HTR-8/SVneo (cell line): ENCODE results near the gene SLC35E3.

Experiments
- DNase-seq: peaks from one replicate; pipeline ENCODE4 v3.0.0; 2011; ENCODE audit warnings: low spot score, mixed read lengths; ENCODE audit not compliant: insufficient read length
- FAIRE-seq: peaks from 2 replicates; lab custom pipeline; 2011; peaks lifted over from hg19 to GRCh38; lab: Jason Lieb, UNC

Gene SLC35E3

GRCh38 chr12:68768431-68768939 lies 22.5 kb downstream of the SLC35E3 start:
- DNase-seq (no peak), FAIRE-seq (no peak)

GRCh38 chr12:68769941-68770340 lies 24.0 kb downstream of the SLC35E3 start:
- DNase-seq: no peak
- no peak for FAIRE-seq

- FAIRE-seq (no peak), DNase-seq (no peak)
Measured at GRCh38 chr12:68771223-68771925, 25.4 kb downstream of the SLC35E3 start.

- no peak for DNase-seq
- FAIRE-seq: no peak
Measured at GRCh38 chr12:68772714-68773113, 26.7 kb downstream of the SLC35E3 start.

- DNase-seq (no peak), FAIRE-seq (no peak)
Measured at GRCh38 chr12:68773582-68773981, 27.6 kb downstream of the SLC35E3 start.

- FAIRE-seq: no peak
- DNase-seq: no peak
Measured at GRCh38 chr12:68775121-68775630, 29.2 kb downstream of the SLC35E3 start.

- no peak for DNase-seq
Measured at GRCh38 chr12:68776976-68777610, 31.1 kb downstream of the SLC35E3 start.

GRCh38 chr12:68779280-68779679 lies 33.3 kb downstream of the SLC35E3 start:
- DNase-seq: no peak
- FAIRE-seq: no peak

More at GRCh38 chr12:68776976-68777610, 31.1 kb downstream of the SLC35E3 start:
- FAIRE-seq: no peak

- no peak for FAIRE-seq
Measured at GRCh38 chr12:68780731-68781130, 34.8 kb downstream of the SLC35E3 start.

GRCh38 chr12:68781728-68782127 lies 35.8 kb downstream of the SLC35E3 start:
- FAIRE-seq (no peak), DNase-seq (no peak)

More at GRCh38 chr12:68780731-68781130, 34.8 kb downstream of the SLC35E3 start:
- DNase-seq: no peak

- FAIRE-seq: no peak
- no peak for DNase-seq
Measured at GRCh38 chr12:68784015-68784414, 38.0 kb downstream of the SLC35E3 start.

- DNase-seq (no peak), FAIRE-seq (no peak)
Measured at GRCh38 chr12:68785358-68785757, 39.4 kb downstream of the SLC35E3 start.

GRCh38 chr12:68785823-68786222 lies 39.8 kb downstream of the SLC35E3 start:
- FAIRE-seq: no peak
- no peak for DNase-seq

GRCh38 chr12:68786929-68787328 lies 41.0 kb downstream of the SLC35E3 start:
- no peak for FAIRE-seq
- DNase-seq: peak; percentile 17

GRCh38 chr12:68788554-68789143 lies 42.7 kb downstream of the SLC35E3 start:
- FAIRE-seq (no peak), DNase-seq (no peak)

- no peak for DNase-seq
- no peak for FAIRE-seq
Measured at GRCh38 chr12:68789144-68789878, 43.3 kb downstream of the SLC35E3 start.

- DNase-seq: no peak
- no peak for FAIRE-seq
Measured at GRCh38 chr12:68790081-68790951, 44.3 kb downstream of the SLC35E3 start.

GRCh38 chr12:68790952-68791234 lies 44.9 kb downstream of the SLC35E3 start:
- FAIRE-seq (no peak), DNase-seq (no peak)

- FAIRE-seq (no peak), DNase-seq (no peak)
Measured at GRCh38 chr12:68791897-68792481, 46.0 kb downstream of the SLC35E3 start.
